Measurements from ENCODE around the gene PFDN2.
A peak's percentile ranks its signal among the peaks of the same experiment; 100 is the strongest.

PFDN2 gene

GRCh38 chr1:161117759-161118581 lies at the start of gene PFDN2, which contains the start of gene NIT1:
Gene PFDN2, minus strand, starts transcription at chr1:161118037. Its CDS starts 11 bp downstream, at chr1:161118026.
Gene NIT1, plus strand, starts transcription at chr1:161118105. Its CDS starts 72 bp downstream, at chr1:161118177.
- peak; percentile 84 for FAIRE-seq

GRCh38 chr1:161166669-161167548 lies 49.1 kb upstream of the PFDN2 start:
- FAIRE-seq (no peak), DNase-seq (ENCODE audit: low spot score) (no peak)

More at GRCh38 chr1:161117759-161118581, at the start of gene PFDN2, which contains the start of gene NIT1:
- DNase-seq (ENCODE audit: low spot score): peak; percentile 91

- peak; percentile 5 for FAIRE-seq
- peak; percentile 93 for DNase-seq (ENCODE audit: low spot score)
Measured at GRCh38 chr1:161165742-161166668, 48.2 kb upstream of the PFDN2 start, which contains the start of gene PPOX. Gene PPOX, plus strand, starts transcription at chr1:161166426. Its CDS starts 422 bp downstream, at chr1:161166848.

- FAIRE-seq (no peak), DNase-seq (ENCODE audit: low spot score) (no peak)
Measured at GRCh38 chr1:161164901-161165610, 47.2 kb upstream of the PFDN2 start.

- FAIRE-seq: no peak
Measured at GRCh38 chr1:161163793-161164192, 46.0 kb upstream of the PFDN2 start.

GRCh38 chr1:161162806-161163205 lies 45.0 kb upstream of the PFDN2 start:
- no peak for FAIRE-seq
- DNase-seq (ENCODE audit: low spot score): no peak

More at GRCh38 chr1:161163793-161164192, 46.0 kb upstream of the PFDN2 start:
- no peak for DNase-seq (ENCODE audit: low spot score)

- FAIRE-seq (no peak), DNase-seq (ENCODE audit: low spot score) (no peak)
Measured at GRCh38 chr1:161162052-161162451, 44.2 kb upstream of the PFDN2 start.

- DNase-seq (ENCODE audit: low spot score) (no peak), FAIRE-seq (no peak)
Measured at GRCh38 chr1:161161652-161162051, 43.8 kb upstream of the PFDN2 start.

- DNase-seq (ENCODE audit: low spot score): no peak
- FAIRE-seq: no peak
Measured at GRCh38 chr1:161160671-161161145, 42.9 kb upstream of the PFDN2 start.

GRCh38 chr1:161159913-161160243 lies 42.0 kb upstream of the PFDN2 start:
- FAIRE-seq: no peak
- no peak for DNase-seq (ENCODE audit: low spot score)

- no peak for FAIRE-seq
- DNase-seq (ENCODE audit: low spot score): peak; percentile 96
Measured at GRCh38 chr1:161159087-161159912, 41.5 kb upstream of the PFDN2 start, which contains the start of gene USP21. Gene USP21, plus strand, starts transcription at chr1:161159500. Its CDS starts 1,141 bp downstream, at chr1:161160641.

- DNase-seq (ENCODE audit: low spot score): no peak
- FAIRE-seq: no peak
Measured at GRCh38 chr1:161158316-161159010, 40.6 kb upstream of the PFDN2 start.

GRCh38 chr1:161157867-161158266 lies 40.0 kb upstream of the PFDN2 start:
- DNase-seq (ENCODE audit: low spot score): no peak
- FAIRE-seq: no peak

GRCh38 chr1:161153682-161154337 lies 36.0 kb upstream of the PFDN2 start, which contains the start of gene UFC1:
Gene UFC1, plus strand, starts transcription at chr1:161153978. Its CDS starts 20 bp downstream, at chr1:161153998.
- DNase-seq (ENCODE audit: low spot score) (peak; percentile 82), FAIRE-seq (no peak)

GRCh38 chr1:161153176-161153575 lies 35.3 kb upstream of the PFDN2 start:
- FAIRE-seq: no peak
- DNase-seq (ENCODE audit: low spot score): no peak

- no peak for FAIRE-seq
Measured at GRCh38 chr1:161145832-161146231, 28.0 kb upstream of the PFDN2 start.

GRCh38 chr1:161140755-161141400 lies 23.0 kb upstream of the PFDN2 start:
- no peak for DNase-seq (ENCODE audit: low spot score)
- FAIRE-seq: no peak

More at GRCh38 chr1:161145832-161146231, 28.0 kb upstream of the PFDN2 start:
- no peak for DNase-seq (ENCODE audit: low spot score)
